Endothelial cell of umbilical vein (primary cell): ENCODE measurements around the gene IQGAP1. TPM values are rescaled to one million over a fixed set of nuclear protein-coding genes. Genes with fewer than 3 reads are reported as not detected.

ENCODE experiments used
- BruUV-seq: library from RNA; stranded (reverse); fragments of 400-500 nt; replicated peaks from 2 replicates; lab custom pipeline; 2021; lab: Mats Ljungman, UMichigan
- CTCF ChIA-PET: fragments of 300-600, 350-600 bp; sonication (Branson Sonifier 250); formaldehyde crosslinking; loops from one replicate; lab custom pipeline; 2021; ENCODE audit warnings: antibody characterized with exemption, inconsistent platforms; lab: Charles Lee
- POLR2A ChIA-PET: fragments of 300-600, 350-600 bp; sonication (Branson Sonifier 250); formaldehyde crosslinking; loops from one replicate; lab custom pipeline; 2021; ENCODE audit warnings: antibody characterized with exemption, inconsistent platforms; lab: Charles Lee
- DNase-seq: peaks from one replicate; pipeline ENCODE4 v3.0.0-alpha.2; 2011; ENCODE audit warnings: low read depth, low spot score
- FAIRE-seq: peaks from 2 replicates; lab custom pipeline; 2011; peaks lifted over from hg19 to GRCh38; lab: Jason Lieb, UNC
- H2AFZ ChIP-seq: 2 replicates; pipeline ENCODE4 v1.6.0; 2012; ENCODE audit warnings: low read depth, low read length, control low read depth, inconsistent platforms
- H3K27ac ChIP-seq: 2 replicates; pipeline ENCODE4 v1.5.1; 2011; ENCODE audit warnings: low read depth, mild to moderate bottlenecking, control low read depth, low read length, moderate library complexity; ENCODE audit not compliant: insufficient read depth
- H3K27me3 ChIP-seq, 2 experiments: 2 replicates each; pipeline versions ENCODE4 v1.6.0 to v1.6.1; 2011; ENCODE audit warnings: low read length in 2 of 2, mixed read lengths in 1 of 2; ENCODE audit not compliant: control insufficient read depth in 2 of 2, insufficient read depth in 2 of 2
- H3K36me3 ChIP-seq, 2 experiments: 2 replicates in 1 of 2; 3 replicates in 1 of 2; pipeline ENCODE4 v1.5.1; 2011; ENCODE audit warnings: low read length in 2 of 2, mild to moderate bottlenecking in 1 of 2, moderate library complexity in 1 of 2; ENCODE audit not compliant: control insufficient read depth in 2 of 2, insufficient read depth in 2 of 2; ENCODE audit errors: extremely low read depth in 1 of 2
- H3K4me1 ChIP-seq: 3 replicates; pipeline ENCODE4 v1.5.1; 2011; ENCODE audit warnings: mild to moderate bottlenecking, low read length; ENCODE audit not compliant: control insufficient read depth, insufficient read depth; ENCODE audit errors: extremely low read depth
- H3K4me2 ChIP-seq: 2 replicates; pipeline ENCODE4 v1.6.1; 2011; ENCODE audit warnings: low read length, control low read depth, mixed read lengths; ENCODE audit not compliant: insufficient read depth
- H3K4me3 ChIP-seq, 3 experiments: fragments of 200-600 bp in 1 of 3; sonication (generic), shearing (Covaris generic) in 1 of 3; replicated peaks in 1 of 3; 2 replicates each; pipeline ENCODE4 v1.5.1; 2011 to 2016; ENCODE audit warnings: control low read depth in 3 of 3, low read length in 3 of 3, mild to moderate bottlenecking in 2 of 3, inconsistent platforms in 1 of 3, low read depth in 1 of 3, moderate library complexity in 1 of 3; ENCODE audit not compliant: insufficient read depth in 1 of 3
- H3K79me2 ChIP-seq: 2 replicates; pipeline ENCODE4 v1.6.0; 2012; ENCODE audit warnings: low read length, inconsistent platforms; ENCODE audit not compliant: control insufficient read depth, insufficient read depth
- H3K9ac ChIP-seq: replicated peaks from 2 replicates; pipeline ENCODE3; 2011; ENCODE audit warnings: low read length, control low read depth; ENCODE audit not compliant: insufficient read depth; ENCODE audit errors: extremely low read depth
- H3K9me1 ChIP-seq: replicated peaks from 3 replicates; pipeline ENCODE4 v1.6.0; 2011; ENCODE audit warnings: mild to moderate bottlenecking, low read length; ENCODE audit not compliant: control insufficient read depth, insufficient read depth; ENCODE audit errors: extremely low read depth
- H3K9me3 ChIP-seq: replicated peaks from 2 replicates; pipeline ENCODE4 v1.5.1; 2012; ENCODE audit warnings: low read length, inconsistent platforms; ENCODE audit not compliant: control insufficient read depth, insufficient read depth
- H4K20me1 ChIP-seq: replicated peaks from 2 replicates; pipeline ENCODE3; 2011; ENCODE audit warnings: mild to moderate bottlenecking, low read length; ENCODE audit not compliant: control insufficient read depth, insufficient read depth; ENCODE audit errors: extremely low read depth
- CTCF ChIP-seq, 2 donors: IDR thresholded peaks; 1 replicate in 1 of 2; 2 replicates in 1 of 2; pipeline ENCODE4 v1.5.1; 2011; ENCODE audit warnings: low read length in 2 of 2, mild to moderate bottlenecking in 2 of 2, moderate library complexity in 2 of 2, control low read depth in 1 of 2, inconsistent platforms in 1 of 2, low read depth in 1 of 2; ENCODE audit not compliant: insufficient read depth in 1 of 2; ENCODE audit errors: extremely low read depth in 1 of 2
- EZH2 ChIP-seq: IDR thresholded peaks from 2 replicates; pipeline ENCODE4 v1.6.1; 2012; ENCODE audit warnings: borderline replicate concordance, low read depth, mild to moderate bottlenecking, moderate library complexity, low read length, inconsistent platforms; ENCODE audit not compliant: severe bottlenecking
- FOS ChIP-seq: IDR thresholded peaks from 2 replicates; pipeline ENCODE4 v1.6.1; 2011; ENCODE audit warnings: mild to moderate bottlenecking, low read length, moderate library complexity, borderline replicate concordance; ENCODE audit not compliant: insufficient read depth
- GATA2 ChIP-seq: IDR thresholded peaks from 2 replicates; pipeline ENCODE4 v1.7.0; 2011; ENCODE audit warnings: low read depth, mild to moderate bottlenecking, moderate library complexity, mixed read lengths, low read length; ENCODE audit not compliant: insufficient read length, insufficient read depth
- JUN ChIP-seq: IDR thresholded peaks from 2 replicates; pipeline ENCODE4 v1.6.1; 2011; ENCODE audit warnings: borderline replicate concordance, low read depth; ENCODE audit not compliant: insufficient read length, insufficient read depth
- MAX ChIP-seq: IDR thresholded peaks from 2 replicates; pipeline ENCODE4 v1.6.1; 2011; ENCODE audit not compliant: insufficient read depth, insufficient read length
- MYC ChIP-seq: IDR thresholded peaks from one replicate; pipeline ENCODE4 v1.6.1; 2011; ENCODE audit warnings: mild to moderate bottlenecking, low read depth, low read length
- POLR2A ChIP-seq: IDR thresholded peaks from 2 replicates; pipeline ENCODE4 v1.6.1; 2012; ENCODE audit warnings: low read depth, mild to moderate bottlenecking, control low read depth, low read length
- POLR2AphosphoS5 ChIP-seq: IDR thresholded peaks from 2 replicates; pipeline ENCODE4 v1.6.1; 2012; ENCODE audit warnings: low read depth, mild to moderate bottlenecking, control low read depth, low read length, moderate library complexity; ENCODE audit not compliant: insufficient read depth
- dilution Hi-C: fragments of 300-500 bp; cut with MboI; formaldehyde crosslinking; loops from one replicate; pipeline ENCODE4 v1.15.0; 2019; ENCODE audit warnings: low sequenced_read_pairs; ENCODE audit not compliant: extremely low pct_ligation_motif_present
- intact Hi-C: fragments of 100-400 bp; cut with micrococcal nuclease; formaldehyde crosslinking; loops from one replicate; pipeline ENCODE4 v1.10.0; 2022
- polyA plus RNA-seq, 4 experiments: library from polyadenylated mRNA; depleted of rRNA in 3 of 4; stranded (reverse) in 3 of 4; unstranded in 1 of 4; fragments of >200 nt; gene quantifications; 2 replicates each; pipeline versions ENCODE4 v1.2.1 to v1.2.3, GENCODE V29; 2011 to 2012; ENCODE audit warnings: missing spikeins in 1 of 4
- total RNA-seq: library from RNA; stranded (reverse); gene quantifications from 2 replicates; pipeline ENCODE4 v1.2.3, GENCODE V29; 2021

The IQGAP1 gene
- total and polyA plus RNA-seq, 2 donors (not counting 3 experiments of a cell fraction or from before 2014, with no cell fraction given), result 82.2 to 258 TPM

- no peak overlapping the region for H3K4me2 ChIP-seq
- no peak overlapping the region for H3K27ac ChIP-seq
- ChIA-PET POLR2A (no interaction called here), CTCF (interaction anchor here (0.6 to 5.5 kb wide), 12 partner anchors 9 to 526 kb away, joined by 3 to 99 read pairs (median 4); partner anchors contain the start of genes IQGAP1 and ZNF774)
- no peaks in the 10 kb centered on the region for H3K36me3 ChIP-seq
- H4K20me1 ChIP-seq, result no peaks in the 10 kb centered on the region
- H2AFZ ChIP-seq, result no peak overlapping the region
- H3K9me1 ChIP-seq, result no peaks in the 10 kb centered on the region
- H3K4me1 ChIP-seq, result peaks cover 31% of the 10 kb centered on the region
- TF ChIP-seq CTCF (IDR thresholded peaks at IDR 0.05; ENCODE audit: extremely low read depth in 1 of 2, insufficient read depth in 1 of 2, low read depth in 1 of 2, low read length in 2 of 2) (no peak), FOS (no peak), POLR2AphosphoS5 (no peak), MYC (no peak), MAX (no peak), POLR2A (no peak)
- FAIRE-seq, result no peak
- H3K79me2 ChIP-seq, result no peaks in the 10 kb centered on the region
- H3K9me3 ChIP-seq, result no peaks in the 10 kb centered on the region
- BruUV-seq, result no TSS peak
- intact Hi-C loops (no loop called here), dilution Hi-C loops (no loop called here)
- DNase-seq, result no peak
- H3K4me3 ChIP-seq, result no peak overlapping the region
- H3K27me3 ChIP-seq, result no peaks in the 10 kb centered on the region
- H3K9ac ChIP-seq, result no peak overlapping the region
Observed at GRCh38 chr15:90360746-90361145, 27.3 kb upstream of the IQGAP1 start.

- Histone ChIP-seq H3K79me2 (no peaks in the 10 kb centered on the region), H3K36me3 (no peaks in the 10 kb centered on the region), H3K27ac (peak overlapping the region; percentile 86), H2AFZ (no peak overlapping the region), H4K20me1 (no peaks in the 10 kb centered on the region), H3K4me3 (no peak overlapping the region), H3K27me3 (no peaks in the 10 kb centered on the region), H3K4me1 (peaks cover 31% of the 10 kb centered on the region), H3K4me2 (peak overlapping the region; percentile 25), H3K9me1 (no peaks in the 10 kb centered on the region), H3K9me3 (no peaks in the 10 kb centered on the region), H3K9ac (peak overlapping the region; percentile 53)
- intact Hi-C loops, result loop anchor here (1.0 to 2.0 kb wide), 5 partner anchors 25 to 119 kb away; partner anchors contain the start of gene IQGAP1
- BruUV-seq, result no TSS peak
- dilution Hi-C loops, result no loop called here
- peak; percentile 53 for DNase-seq
- CTCF ChIA-PET, result interaction anchor here (0.7 to 5.5 kb wide), 28 partner anchors 11 to 523 kb away, joined by 3 to 99 read pairs (median 8); partner anchors contain the start of genes IQGAP1 and ZNF774
- FAIRE-seq, result peak; percentile 62
- no peak for TF ChIP-seq GATA2
- no peak for TF ChIP-seq MAX
- peak; percentile 71 for TF ChIP-seq FOS
- no peak for TF ChIP-seq POLR2A
- TF ChIP-seq MYC, result no peak
- TF ChIP-seq POLR2AphosphoS5, result no peak
- TF ChIP-seq CTCF (IDR thresholded peaks at IDR 0.05; ENCODE audit: extremely low read depth in 1 of 2, insufficient read depth in 1 of 2, low read depth in 1 of 2, low read length in 2 of 2), result no peak
- no peak for TF ChIP-seq EZH2
- peak; percentile 66 for TF ChIP-seq JUN
- POLR2A ChIA-PET, result no interaction called here
Observed at GRCh38 chr15:90362936-90363212, 25.2 kb upstream of the IQGAP1 start.
